Activated CD4-positive, alpha-beta T cell treated with anti-CD3 and anti-CD28 coated beads, Interleukin-2, amount 10 ng/mL, durations not matched to agents 24 days and 14 days (primary cell): Measurements from ENCODE around the gene CALML4. TPM values are rescaled to one million over a fixed set of nuclear protein-coding genes. Genes with fewer than 3 reads are reported as not detected.
"Not testable (repeated sequence)": the region's sequence is repeated elsewhere in the genome, so short reads cannot be mapped to it uniquely, and the experiment has no call there.

Source experiments
- DNase-seq: peaks from one replicate; pipeline ENCODE4 v3.0.0; 2022
- H3K27ac Mint-ChIP-seq: one replicate; pipeline ENCODE4 v1.8.0; 2022; ENCODE audit warnings: mild to moderate bottlenecking, mixed read lengths
- H3K27me3 Mint-ChIP-seq: one replicate; pipeline ENCODE4 v1.8.0; 2022; ENCODE audit warnings: mixed read lengths
- H3K36me3 Mint-ChIP-seq: one replicate; pipeline ENCODE4 v1.8.0; 2022; ENCODE audit warnings: low read depth, mild to moderate bottlenecking, mixed read lengths
- H3K4me1 Mint-ChIP-seq: one replicate; pipeline ENCODE4 v1.8.0; 2021; ENCODE audit warnings: mixed read lengths
- H3K4me3 Mint-ChIP-seq: one replicate; pipeline ENCODE4 v1.8.0; 2022; ENCODE audit warnings: mild to moderate bottlenecking, moderate library complexity, mixed read lengths
- H3K9me3 Mint-ChIP-seq: one replicate; pipeline ENCODE4 v1.8.0; 2021; ENCODE audit warnings: mixed read lengths
- intact Hi-C: fragments of 100-400 bp; cut with micrococcal nuclease; formaldehyde crosslinking; loops from one replicate; pipeline ENCODE4 v1.15.1; 2023
- total RNA-seq: library from RNA; stranded (reverse); gene quantifications from 2 replicates; pipeline ENCODE4 v1.2.3, GENCODE V29; 2022

CALML4 gene
- total RNA-seq, 1 donor from 2014 or later = 14.6 TPM

GRCh38 chr15:68208636-68209240, 3.6 kb upstream of the CALML4 start:
- H3K27ac Mint-ChIP-seq = peak overlapping the region; percentile 93
- peaks cover 36% of the 10 kb centered on the region for H3K4me1 Mint-ChIP-seq
- H3K4me3 Mint-ChIP-seq = peak overlapping the region; percentile 71
- no peaks in the 10 kb centered on the region for H3K27me3 Mint-ChIP-seq
- intact Hi-C loops = no loop called here
- no peaks in the 10 kb centered on the region for H3K9me3 Mint-ChIP-seq
- peaks cover 14% of the 10 kb centered on the region for H3K36me3 Mint-ChIP-seq
- peak; percentile 74 for DNase-seq

GRCh38 chr15:68208136-68208535, 3.0 kb upstream of the CALML4 start:
- peak overlapping the region; percentile 71 for H3K4me3 Mint-ChIP-seq
- H3K4me1 Mint-ChIP-seq = peaks cover 41% of the 10 kb centered on the region
- H3K27ac Mint-ChIP-seq = peak overlapping the region; percentile 92
- peaks cover 14% of the 10 kb centered on the region for H3K36me3 Mint-ChIP-seq
- intact Hi-C loops = no loop called here
- no peak for DNase-seq
- no peaks in the 10 kb centered on the region for H3K27me3 Mint-ChIP-seq
- H3K9me3 Mint-ChIP-seq = no peaks in the 10 kb centered on the region

DNA sequence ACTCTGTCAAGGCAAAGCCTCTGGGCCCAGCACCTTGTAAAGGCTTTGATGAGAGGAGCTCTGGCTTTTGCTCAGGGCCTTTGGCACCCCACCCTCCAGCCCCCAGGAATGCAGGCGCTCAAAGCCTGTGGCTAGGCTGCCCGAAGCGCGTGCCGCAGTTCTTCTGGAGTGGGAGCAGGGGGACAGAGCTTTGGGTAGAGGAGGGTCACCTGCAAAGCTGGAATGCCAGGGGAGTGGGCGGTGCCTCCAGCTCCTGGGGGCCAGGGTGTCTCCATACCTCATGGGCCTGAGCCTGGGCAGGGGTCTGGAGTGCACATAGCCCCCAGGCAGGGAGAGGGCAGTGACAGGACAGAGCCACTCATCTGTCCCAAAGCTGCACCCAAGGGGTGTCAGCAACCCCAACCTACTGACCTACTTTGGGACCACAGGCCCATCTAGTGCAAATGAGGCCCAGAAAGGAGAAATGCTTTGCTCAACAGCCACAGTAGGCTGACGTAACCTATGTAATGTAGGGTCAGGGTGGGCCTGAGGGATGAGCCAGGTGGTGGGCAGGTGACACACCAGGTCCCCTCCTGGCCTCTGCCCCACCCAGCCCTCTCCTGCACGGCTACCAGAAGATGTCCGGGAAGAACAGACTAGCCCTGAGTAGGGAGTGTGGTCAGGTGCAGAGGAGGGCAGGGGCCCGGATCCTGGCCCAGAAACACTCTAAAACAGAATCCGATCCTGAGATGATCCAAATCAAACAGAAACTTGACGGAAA, 2.2 kb upstream of the CALML4 start:
- H3K4me1 Mint-ChIP-seq = peaks cover 41% of the 10 kb centered on the region
- no peak for DNase-seq
- H3K36me3 Mint-ChIP-seq = peaks cover 16% of the 10 kb centered on the region
- H3K27ac Mint-ChIP-seq = peak overlapping the region; percentile 67
- no peak overlapping the region for H3K4me3 Mint-ChIP-seq
- intact Hi-C loops = no loop called here
- H3K9me3 Mint-ChIP-seq = no peaks in the 10 kb centered on the region
- no peaks in the 10 kb centered on the region for H3K27me3 Mint-ChIP-seq

- DNase-seq = no peak
- Mint-ChIP-seq H3K27ac (peak overlapping the region; percentile 67), H3K4me3 (no peak overlapping the region), H3K4me1 (peaks cover 42% of the 10 kb centered on the region), H3K9me3 (no peaks in the 10 kb centered on the region), H3K27me3 (no peaks in the 10 kb centered on the region), H3K36me3 (peaks cover 17% of the 10 kb centered on the region)
- intact Hi-C loops = no loop called here
These were observed 1.6 kb upstream of the CALML4 start for GRCh38 chr15:68206711-68207151.

GRCh38 chr15:68205954-68206539, 915 bp upstream of the CALML4 start:
- peaks cover 43% of the 10 kb centered on the region for H3K4me1 Mint-ChIP-seq
- intact Hi-C loops = no loop called here
- H3K4me3 Mint-ChIP-seq = peak overlapping the region; percentile 73
- peaks cover 18% of the 10 kb centered on the region for H3K36me3 Mint-ChIP-seq
- H3K27me3 Mint-ChIP-seq = no peaks in the 10 kb centered on the region
- H3K27ac Mint-ChIP-seq = peak overlapping the region; percentile 73
- DNase-seq = peak; percentile 76
- no peaks in the 10 kb centered on the region for H3K9me3 Mint-ChIP-seq

DNA sequence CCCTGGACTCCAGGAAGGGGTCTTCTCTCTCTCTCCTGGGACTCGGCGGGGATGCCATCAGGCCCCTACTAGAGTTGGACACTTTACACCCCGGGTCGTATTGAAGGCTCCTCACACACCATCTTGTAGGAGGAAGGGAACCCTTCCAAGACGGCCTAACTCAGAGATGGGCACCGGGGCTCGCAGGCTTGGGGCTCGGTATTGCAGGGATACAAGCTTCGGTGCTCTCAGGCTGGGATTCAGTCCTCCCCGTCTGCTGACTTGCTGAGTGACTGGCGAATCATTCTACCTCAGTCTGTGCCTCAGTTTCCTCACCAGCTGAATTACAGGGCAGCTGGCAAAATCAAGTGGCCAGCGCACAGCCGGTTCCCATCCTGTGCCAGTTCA, 419 bp upstream of the CALML4 start:
- peaks cover 18% of the 10 kb centered on the region for H3K36me3 Mint-ChIP-seq
- intact Hi-C loops = no loop called here
- DNase-seq = no peak
- H3K4me1 Mint-ChIP-seq = peaks cover 43% of the 10 kb centered on the region
- peak overlapping the region; percentile 73 for H3K4me3 Mint-ChIP-seq
- no peaks in the 10 kb centered on the region for H3K27me3 Mint-ChIP-seq
- peak overlapping the region; percentile 73 for H3K27ac Mint-ChIP-seq
- no peaks in the 10 kb centered on the region for H3K9me3 Mint-ChIP-seq

- Mint-ChIP-seq H3K4me1 (peaks cover 35% of the 10 kb centered on the region), H3K27ac (peak overlapping the region; percentile 79), H3K36me3 (peaks cover 18% of the 10 kb centered on the region), H3K4me3 (peak overlapping the region; percentile 73), H3K9me3 (no peaks in the 10 kb centered on the region), H3K27me3 (no peaks in the 10 kb centered on the region)
- intact Hi-C loops = no loop called here
- DNase-seq = no peak
These were observed 771 bp downstream of the CALML4 start for GRCh38 chr15:68204361-68204760.

DNA sequence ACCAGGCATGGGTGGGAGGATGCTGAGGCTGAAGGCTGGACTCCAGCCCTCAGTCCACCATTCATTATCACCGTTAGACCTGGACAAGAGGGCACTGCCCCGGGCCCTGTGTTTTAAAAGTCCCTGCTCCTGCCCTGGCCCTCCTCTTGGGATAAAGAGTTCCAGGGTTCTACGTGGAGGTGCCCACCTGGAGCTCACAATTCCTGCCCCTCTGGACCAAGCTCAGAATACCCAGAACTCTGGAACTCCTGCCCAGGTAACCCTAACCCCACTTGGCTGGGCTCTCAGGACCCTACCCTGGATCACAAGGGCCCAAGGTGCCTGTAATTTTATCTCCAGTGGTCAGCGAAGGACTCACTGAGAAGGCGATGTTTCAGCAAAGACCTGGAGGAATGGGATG, 1.2 kb downstream of the CALML4 start:
- no peak for DNase-seq
- peaks cover 18% of the 10 kb centered on the region for H3K36me3 Mint-ChIP-seq
- no peaks in the 10 kb centered on the region for H3K27me3 Mint-ChIP-seq
- no peak overlapping the region for H3K27ac Mint-ChIP-seq
- H3K4me3 Mint-ChIP-seq = no peak overlapping the region
- H3K4me1 Mint-ChIP-seq = peaks cover 32% of the 10 kb centered on the region
- intact Hi-C loops = no loop called here
- no peaks in the 10 kb centered on the region for H3K9me3 Mint-ChIP-seq

DNA sequence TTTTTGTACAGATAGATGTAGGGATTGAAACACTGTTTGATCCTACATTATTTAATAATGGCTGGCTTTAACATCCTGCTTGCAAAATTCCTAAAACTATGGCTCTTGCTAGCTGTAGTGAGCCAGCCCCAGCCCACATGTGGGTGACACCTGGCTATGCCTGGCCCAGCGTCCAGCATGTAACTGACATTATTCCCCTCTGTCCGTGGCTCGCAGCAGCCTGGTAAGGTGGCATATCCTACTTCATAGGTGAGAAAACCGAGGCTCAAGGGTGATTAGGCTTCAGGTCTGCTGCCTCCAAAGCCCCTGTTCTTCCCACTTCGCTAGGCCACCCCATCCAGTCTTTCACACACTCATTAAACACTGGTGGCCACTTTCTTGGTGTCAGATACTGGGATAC, 1.6 kb downstream of the CALML4 start:
- Mint-ChIP-seq H3K4me1 (peaks cover 27% of the 10 kb centered on the region), H3K27me3 (no peaks in the 10 kb centered on the region), H3K4me3 (no peak overlapping the region), H3K27ac (no peak overlapping the region), H3K9me3 (no peaks in the 10 kb centered on the region), H3K36me3 (peaks cover 16% of the 10 kb centered on the region)
- intact Hi-C loops = no loop called here
- DNase-seq = no peak

DNA sequence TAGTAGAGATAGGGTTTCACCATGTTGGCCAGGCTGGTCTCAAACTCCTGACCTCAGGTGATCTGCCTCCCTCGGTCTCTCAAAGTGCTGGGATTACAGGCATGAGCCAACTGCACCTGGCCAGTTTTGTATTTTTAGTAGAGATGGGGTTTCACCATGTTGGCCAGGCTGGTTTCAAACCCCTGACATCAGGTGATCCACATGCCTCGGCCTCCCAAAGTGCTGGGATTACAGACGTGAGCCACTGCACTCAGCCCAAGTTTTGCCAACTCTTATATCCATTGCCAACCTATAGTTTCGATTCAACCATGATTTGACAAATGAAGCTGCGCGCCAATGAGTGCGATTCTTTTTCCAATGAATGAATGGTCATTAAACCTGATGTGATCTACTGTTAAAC, 2.1 kb downstream of the CALML4 start:
- intact Hi-C loops, DNase-seq, H3K27me3 Mint-ChIP-seq, H3K27ac Mint-ChIP-seq, H3K9me3 Mint-ChIP-seq, H3K4me3 Mint-ChIP-seq: not testable (repeated sequence)
- Mint-ChIP-seq H3K4me1 (peaks cover 25% of the 10 kb centered on the region), H3K36me3 (peaks cover 16% of the 10 kb centered on the region)

DNA sequence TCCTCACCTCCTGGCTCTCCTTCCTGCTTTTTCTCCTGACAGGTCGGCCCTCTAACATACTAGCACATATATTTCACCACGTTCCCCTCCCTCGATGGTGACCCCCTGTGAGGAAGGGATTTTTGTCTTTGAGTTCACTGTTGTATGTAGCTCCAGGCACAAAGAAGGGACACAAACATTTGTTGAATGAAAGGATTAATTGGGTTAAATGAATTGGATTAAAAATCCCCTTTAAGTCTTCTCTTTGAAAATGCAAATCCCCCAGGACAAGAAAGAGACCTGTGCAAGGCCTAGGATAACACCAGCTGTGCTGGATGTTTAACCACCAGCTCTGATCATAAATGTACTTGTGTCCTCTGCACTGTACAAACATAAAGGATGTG, 3.3 kb downstream of the CALML4 start:
- DNase-seq = no peak
- intact Hi-C loops = no loop called here
- H3K9me3 Mint-ChIP-seq = no peaks in the 10 kb centered on the region
- peaks cover 18% of the 10 kb centered on the region for H3K36me3 Mint-ChIP-seq
- no peak overlapping the region for H3K4me3 Mint-ChIP-seq
- H3K27ac Mint-ChIP-seq = peak overlapping the region; percentile 75
- H3K27me3 Mint-ChIP-seq = no peaks in the 10 kb centered on the region
- H3K4me1 Mint-ChIP-seq = peaks cover 19% of the 10 kb centered on the region

- H3K27me3 Mint-ChIP-seq = no peaks in the 10 kb centered on the region
- H3K36me3 Mint-ChIP-seq = peaks cover 16% of the 10 kb centered on the region
- intact Hi-C loops = no loop called here
- H3K4me3 Mint-ChIP-seq = no peak overlapping the region
- H3K27ac Mint-ChIP-seq = peak overlapping the region; percentile 75
- H3K4me1 Mint-ChIP-seq = peaks cover 17% of the 10 kb centered on the region
- no peak for DNase-seq
- no peaks in the 10 kb centered on the region for H3K9me3 Mint-ChIP-seq
These were observed 3.8 kb downstream of the CALML4 start for GRCh38 chr15:68201153-68201878.

GRCh38 chr15:68200016-68200861, 4.9 kb downstream of the CALML4 start:
- Mint-ChIP-seq H3K9me3 (no peaks in the 10 kb centered on the region), H3K27me3 (no peaks in the 10 kb centered on the region), H3K4me1 (peaks cover 13% of the 10 kb centered on the region), H3K27ac (peak overlapping the region; percentile 60), H3K36me3 (peaks cover 16% of the 10 kb centered on the region), H3K4me3 (no peak overlapping the region)
- intact Hi-C loops = no loop called here
- no peak for DNase-seq
